Measurements from ENCODE around the gene KCNF1.

The KCNF1 gene

GRCh38 chr2:10867692-10868420, 43.9 kb upstream of the KCNF1 start:
- no peak for TF ChIP-seq CTCF (IDR thresholded peaks at IDR 0.05)

GRCh38 chr2:10868465-10869314, 43.0 kb upstream of the KCNF1 start:
- TF ChIP-seq CTCF (IDR thresholded peaks at IDR 0.05) = no peak

GRCh38 chr2:10871978-10872377, 39.8 kb upstream of the KCNF1 start:
- TF ChIP-seq CTCF (IDR thresholded peaks at IDR 0.05) = no peak

GRCh38 chr2:10873171-10873570, 38.6 kb upstream of the KCNF1 start:
- TF ChIP-seq CTCF (IDR thresholded peaks at IDR 0.05) = no peak

- TF ChIP-seq CTCF (IDR thresholded peaks at IDR 0.05) = no peak
Measured at GRCh38 chr2:10873790-10874437, 37.8 kb upstream of the KCNF1 start.

- TF ChIP-seq CTCF (IDR thresholded peaks at IDR 0.05) = no peak
Measured at GRCh38 chr2:10875126-10875525, 36.6 kb upstream of the KCNF1 start.

GRCh38 chr2:10876394-10876793, 35.3 kb upstream of the KCNF1 start:
- TF ChIP-seq CTCF (IDR thresholded peaks at IDR 0.05) = no peak
